Activated T-helper 2 cell treated with anti-CD3 and anti-CD28 coated beads, Interferon-gamma antibody, Interleukin-2, Interleukin-4, amounts not matched to agents 10 μg/mL and 5 μg/mL and 100 μg/mL, durations not matched to agents 14 hours and 24 hours and 36 hours (primary cell): ENCODE measurements around the gene NPIPA7. TPM values are rescaled to one million over a fixed set of nuclear protein-coding genes. Genes with fewer than 3 reads are reported as not detected.

Experiments
- total RNA-seq: library from RNA; stranded (reverse); gene quantifications from 2 replicates; pipeline ENCODE4 v1.2.3, GENCODE V29; 2022

NPIPA7 gene
- total RNA-seq, 1 donor from 2014 or later = 6.1 TPM

Other genes with a start within 250 kb of the NPIPA7 start
- gene ABCC6, start 155.6 kb upstream of the NPIPA7 start, total RNA-seq = not detected in 2 replicates
- gene NOMO3, start 146.6 kb upstream of the NPIPA7 start, total RNA-seq = 38.0 and 39.7 TPM in 2 replicates